SK-N-SH treated with all-trans-retinoic acid at 6 μM for 48 hours (cell line): ENCODE results near the gene ADAM21.
"Not testable (repeated sequence)": the region's sequence is repeated elsewhere in the genome, so short reads cannot be mapped to it uniquely, and the experiment has no call there.

Experiments
- ATAC-seq: fragments of 200-7000 bp; cut with Tn5 transposase; 3 replicates; pipeline ENCODE4 v1.9.1; 2020; ENCODE audit warnings: mild to moderate bottlenecking, moderate library complexity
- ARNTL ChIP-seq: fragments of 450-650 bp; formaldehyde crosslinking; IDR thresholded peaks from 2 replicates; pipeline ENCODE4 v1.5.0; 2020; ENCODE audit warnings: low read depth, mild to moderate bottlenecking, moderate library complexity, borderline replicate concordance
- BACH2 ChIP-seq: fragments of 250-450 bp; sonication (Bioruptor Pico); IDR thresholded peaks from 2 replicates; pipeline ENCODE4 v1.9.0; 2021; ENCODE audit warnings: mild to moderate bottlenecking, borderline replicate concordance
- CREB5 ChIP-seq: fragments of 250-450 bp; sonication (Bioruptor Pico); IDR thresholded peaks from 2 replicates; pipeline ENCODE4 v1.5.1; 2020; ENCODE audit warnings: low read depth, mild to moderate bottlenecking, moderate library complexity
- CSDC2 ChIP-seq: fragments of 250-450 bp; sonication (Bioruptor Pico); IDR thresholded peaks from 2 replicates; pipeline ENCODE4 v1.5.0; 2020; ENCODE audit warnings: mild to moderate bottlenecking, moderate library complexity
- CSRNP3 ChIP-seq: fragments of 250-450 bp; sonication (Bioruptor Pico); IDR thresholded peaks from 2 replicates; pipeline ENCODE4 v1.5.1; 2021; ENCODE audit warnings: mild to moderate bottlenecking, moderate library complexity
- ESRRG ChIP-seq: fragments of 250-450 bp; sonication (Bioruptor Pico); IDR thresholded peaks from 2 replicates; pipeline ENCODE4 v1.6.1; 2021; ENCODE audit warnings: mild to moderate bottlenecking
- GLIS3 ChIP-seq: fragments of 250-450 bp; sonication (Bioruptor Pico); IDR thresholded peaks from 2 replicates; pipeline ENCODE4 v1.5.0; 2020; ENCODE audit warnings: mild to moderate bottlenecking, moderate library complexity
- ISL1 ChIP-seq: fragments of 250-450 bp; sonication (Bioruptor Pico); IDR thresholded peaks from 2 replicates; pipeline ENCODE4 v2.1.2; 2022; ENCODE audit warnings: mild to moderate bottlenecking, moderate library complexity
- OSR1 ChIP-seq: fragments of 250-450 bp; sonication (Bioruptor Pico); IDR thresholded peaks from 2 replicates; pipeline ENCODE4 v1.8.0; 2022; ENCODE audit warnings: moderate library complexity, mild to moderate bottlenecking, inconsistent platforms
- PATZ1 ChIP-seq: fragments of 250-450 bp; sonication (Bioruptor Pico); IDR thresholded peaks from 2 replicates; pipeline ENCODE4 v1.8.0; 2020; ENCODE audit warnings: mild to moderate bottlenecking, moderate library complexity, borderline replicate concordance
- RARB ChIP-seq: fragments of 250-450 bp; sonication (Bioruptor Pico); IDR thresholded peaks from 2 replicates; pipeline ENCODE4 v1.8.0; 2021; ENCODE audit warnings: mild to moderate bottlenecking, moderate library complexity
- SNAI2 ChIP-seq: fragments of 250-450 bp; sonication (Bioruptor Pico); IDR thresholded peaks from 2 replicates; pipeline ENCODE4 v1.5.0; 2020; ENCODE audit warnings: mild to moderate bottlenecking, moderate library complexity
- TCF4 ChIP-seq: fragments of 250-450 bp; sonication (Bioruptor Pico); IDR thresholded peaks from 2 replicates; pipeline ENCODE4 v1.8.0; 2021; ENCODE audit warnings: mild to moderate bottlenecking, moderate library complexity, borderline replicate concordance
- TSHZ2 ChIP-seq: fragments of 250-450 bp; sonication (Bioruptor Pico); IDR thresholded peaks from 2 replicates; pipeline ENCODE4 v1.5.0; 2020; ENCODE audit warnings: mild to moderate bottlenecking, moderate library complexity
- ZC3H10 ChIP-seq: fragments of 250-450 bp; sonication (Bioruptor Pico); IDR thresholded peaks from 2 replicates; pipeline ENCODE4 v1.5.1; 2021; ENCODE audit warnings: mild to moderate bottlenecking, moderate library complexity
- ZFP3 ChIP-seq: fragments of 250-450 bp; sonication (Bioruptor Pico); IDR thresholded peaks from 2 replicates; pipeline ENCODE4 v1.5.0; 2020; ENCODE audit warnings: mild to moderate bottlenecking, moderate library complexity
- ZFP30 ChIP-seq: fragments of 450-650 bp; formaldehyde crosslinking; IDR thresholded peaks from 2 replicates; pipeline ENCODE4 v1.5.0; 2022; ENCODE audit warnings: mild to moderate bottlenecking, moderate library complexity
- ZNF565 ChIP-seq: fragments of 450-650 bp; formaldehyde crosslinking; conservative IDR thresholded peaks from 2 replicates; pipeline ENCODE4 v1.5.0; 2020; ENCODE audit warnings: low read depth, mild to moderate bottlenecking, moderate library complexity
- ZNF8 ChIP-seq: fragments of 450-650 bp; formaldehyde crosslinking; IDR thresholded peaks from 2 replicates; pipeline ENCODE4 v1.5.0; 2020; ENCODE audit warnings: mild to moderate bottlenecking, moderate library complexity

Gene ADAM21

GRCh38 chr14:70451874-70452273 lies at the start of gene ADAM21:
ADAM21 (plus strand) TSS chr14:70452174; CDS start chr14:70457500, 5,326 bp downstream.
- TF ChIP-seq ESRRG (no peak), ZFP3 (CRISPR knock-in tag) (no peak)
- no peak for ATAC-seq

- not testable (repeated sequence) for ATAC-seq
Observed at GRCh38 chr14:70403335-70403734, 48.6 kb upstream of the ADAM21 start.

GRCh38 chr14:70406216-70406615 lies 45.8 kb upstream of the ADAM21 start:
- ATAC-seq: not testable (repeated sequence)

GRCh38 chr14:70407621-70408020 lies 44.4 kb upstream of the ADAM21 start:
- no peak for TF ChIP-seq TSHZ2 (CRISPR knock-in tag)
- no peak for TF ChIP-seq ISL1 (CRISPR knock-in tag)
- no peak for TF ChIP-seq OSR1
- no peak for TF ChIP-seq PATZ1 (CRISPR knock-in tag)
- no peak for TF ChIP-seq ZNF8
- no peak for TF ChIP-seq ZC3H10 (CRISPR knock-in tag)
- no peak for TF ChIP-seq ZNF565 (CRISPR knock-in tag)
- no peak for TF ChIP-seq TCF4 (CRISPR knock-in tag)
- TF ChIP-seq CSDC2: no peak
- TF ChIP-seq ZFP30 (CRISPR knock-in tag): no peak
- no peak for TF ChIP-seq GLIS3
- no peak for TF ChIP-seq ZFP3 (CRISPR knock-in tag)
- TF ChIP-seq SNAI2: no peak
- no peak for ATAC-seq

GRCh38 chr14:70415788-70416187 lies 36.2 kb upstream of the ADAM21 start:
- TF ChIP-seq ZFP3 (CRISPR knock-in tag): no peak
- no peak for TF ChIP-seq CREB5
- TF ChIP-seq ARNTL (CRISPR knock-in tag): no peak
- TF ChIP-seq TSHZ2 (CRISPR knock-in tag): no peak
- TF ChIP-seq ZNF8: no peak
- no peak for TF ChIP-seq ISL1 (CRISPR knock-in tag)
- TF ChIP-seq OSR1: no peak
- no peak for TF ChIP-seq PATZ1 (CRISPR knock-in tag)
- no peak for TF ChIP-seq RARB
- no peak for TF ChIP-seq CSRNP3 (CRISPR knock-in tag)
- TF ChIP-seq BACH2: no peak
- no peak for TF ChIP-seq ESRRG
- no peak for ATAC-seq
